Hindlimb muscle (tissue), 1 donor: ENCODE data around the gene PRM2. TPM values are rescaled to one million over a fixed set of nuclear protein-coding genes. Genes with fewer than 3 reads are reported as not detected.

ENCODE experiments used
- DNase-seq: peaks from one replicate; pipeline ENCODE4 v3.0.0-alpha.2; 2013
- polyA plus RNA-seq: library from polyadenylated mRNA; unstranded; fragments of 120-200 nt; gene quantifications from one replicate; pipeline ENCODE4 v1.2.1, GENCODE V29; 2013; ENCODE audit not compliant: insufficient read length

The PRM2 gene
- polyA plus RNA-seq: not detected

GRCh38 chr16:11276143-11276895 is at the start of gene PRM2:
Gene PRM2, minus strand, starts transcription at chr16:11276480. Its CDS starts 110 bp downstream, at chr16:11276370.
- DNase-seq: no peak

GRCh38 chr16:11325404-11326083 is 49.3 kb upstream of the PRM2 start:
- DNase-seq: no peak

DNA sequence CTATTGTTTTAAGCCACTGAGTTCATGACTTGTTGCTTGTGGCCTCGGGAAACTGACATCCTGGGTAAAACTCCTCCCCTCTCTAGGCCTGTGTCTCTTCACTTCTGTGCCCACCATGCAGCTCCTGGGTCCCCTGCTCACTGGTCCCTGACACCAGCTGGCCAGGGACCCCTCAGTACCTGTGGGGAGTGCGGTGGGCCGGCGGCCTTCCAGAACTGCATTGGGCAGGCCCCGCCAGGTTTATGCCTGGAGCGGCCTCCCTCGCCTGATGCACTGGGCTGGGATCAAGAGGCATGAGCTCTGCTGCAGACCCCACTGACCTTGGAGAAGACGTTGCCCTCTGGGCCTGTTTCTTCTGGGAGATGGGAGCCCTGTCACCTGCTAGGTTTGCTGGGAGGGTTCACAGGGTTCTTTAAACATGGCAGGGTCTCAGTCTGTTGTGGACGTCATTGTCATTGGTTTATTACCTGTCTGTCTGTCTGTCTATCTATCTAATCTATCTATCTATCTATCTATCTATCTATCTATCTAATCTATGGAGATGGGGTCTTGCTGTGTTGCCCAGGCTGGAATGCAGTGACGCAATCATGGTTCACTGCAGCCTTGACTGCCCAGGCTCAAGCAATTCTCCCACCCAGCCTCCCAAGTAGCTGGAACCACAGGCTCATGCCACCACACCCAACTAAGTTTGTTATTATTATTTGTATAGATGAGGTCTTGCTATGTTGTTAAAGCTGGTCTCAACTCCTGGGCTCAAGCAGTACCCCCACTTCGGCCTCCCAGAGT is 47.5 kb upstream of the PRM2 start:
- no peak for DNase-seq

DNA sequence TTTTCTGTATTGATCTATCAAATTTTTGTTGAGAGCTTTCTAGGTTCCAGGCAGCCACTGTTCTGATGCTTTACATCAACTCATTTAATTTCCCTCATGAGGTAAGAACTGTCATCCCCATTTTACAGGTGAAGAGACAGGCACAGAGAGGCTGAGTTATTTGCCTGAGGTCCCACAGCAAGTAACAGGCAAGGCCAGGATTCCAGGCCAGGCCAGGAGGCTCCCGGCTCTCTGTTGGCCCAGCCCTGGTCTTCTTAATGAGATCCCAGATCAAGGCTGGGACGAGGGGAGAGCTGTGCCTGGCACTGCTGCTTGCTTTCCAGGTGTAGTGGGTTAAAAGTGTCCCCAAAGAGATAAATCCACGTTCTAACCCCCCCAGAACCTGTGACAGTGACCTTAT is 46.5 kb upstream of the PRM2 start:
- DNase-seq: no peak

DNA sequence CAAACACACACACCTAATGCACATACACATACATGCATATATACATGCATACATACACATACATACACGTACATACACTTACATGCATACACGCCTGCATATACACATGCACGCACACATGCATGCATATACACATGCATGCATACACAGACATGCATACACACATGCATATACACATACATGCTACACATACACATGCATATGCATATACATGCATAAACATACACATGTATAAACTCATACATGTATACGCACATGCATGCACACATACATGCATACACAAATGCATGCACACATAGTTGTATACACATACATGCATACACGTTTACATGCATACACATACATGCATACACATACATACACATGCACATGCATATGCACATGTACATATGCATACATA is 45.4 kb upstream of the PRM2 start:
- no peak for DNase-seq

DNA sequence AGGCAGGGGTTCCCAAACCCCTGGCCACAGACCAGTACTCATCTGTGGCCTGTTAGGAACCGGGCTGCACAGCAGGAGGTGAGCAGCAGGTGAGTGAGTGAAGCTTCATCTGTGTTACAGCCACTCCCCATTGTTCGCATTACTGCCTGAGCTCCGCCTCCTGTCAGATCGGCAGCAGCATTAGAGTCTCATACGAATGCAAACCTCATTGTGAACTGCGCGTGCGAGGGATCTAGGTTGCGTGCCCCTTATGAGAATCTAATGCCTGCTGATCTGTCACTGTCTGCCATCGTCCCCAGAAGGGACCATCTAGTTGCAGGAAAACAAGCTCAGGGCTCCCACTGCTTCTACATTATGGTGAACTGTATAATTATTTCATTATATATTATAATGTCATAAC is 43.9 kb upstream of the PRM2 start:
- DNase-seq: no peak

- no peak for DNase-seq
Measured at GRCh38 chr16:11319529-11320146, 43.4 kb upstream of the PRM2 start.

GRCh38 chr16:11318817-11319216 is 42.5 kb upstream of the PRM2 start:
- no peak for DNase-seq

GRCh38 chr16:11316331-11317015 is 40.2 kb upstream of the PRM2 start:
- no peak for DNase-seq

- DNase-seq: no peak
Measured at GRCh38 chr16:11315510-11315909, 39.2 kb upstream of the PRM2 start.

DNA sequence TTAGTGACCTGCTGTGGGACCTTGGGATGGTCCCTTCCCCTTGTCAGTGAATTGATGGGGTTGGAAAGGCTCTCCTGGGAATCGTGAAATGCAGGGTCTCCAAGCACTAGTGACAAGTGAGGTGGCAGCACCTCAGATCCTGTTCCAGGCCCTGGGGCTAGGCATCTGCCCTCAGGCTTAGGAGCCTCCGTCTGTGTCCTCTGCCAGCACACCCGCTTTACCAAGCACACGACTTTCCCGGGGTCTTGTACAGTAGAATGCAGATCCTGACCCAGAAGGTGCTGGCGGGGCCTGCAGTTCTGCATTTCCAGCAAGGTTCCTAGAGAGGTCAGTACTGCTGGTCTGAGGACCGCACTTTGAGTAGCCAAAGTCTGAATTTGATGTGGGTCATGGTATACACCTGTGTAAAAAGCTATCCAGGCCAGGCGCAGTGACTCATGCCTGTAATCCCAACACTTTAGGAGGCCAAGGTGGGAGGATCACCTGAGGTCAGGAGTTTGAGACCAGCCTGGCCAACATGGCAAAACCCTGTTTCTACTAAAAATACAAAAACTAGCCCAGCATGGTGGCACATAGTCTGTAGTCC is 38.1 kb upstream of the PRM2 start:
- DNase-seq: no peak

GRCh38 chr16:11313493-11314308 is 37.4 kb upstream of the PRM2 start:
- DNase-seq: no peak

- no peak for DNase-seq
Measured at GRCh38 chr16:11312718-11313492, 36.6 kb upstream of the PRM2 start.

DNA sequence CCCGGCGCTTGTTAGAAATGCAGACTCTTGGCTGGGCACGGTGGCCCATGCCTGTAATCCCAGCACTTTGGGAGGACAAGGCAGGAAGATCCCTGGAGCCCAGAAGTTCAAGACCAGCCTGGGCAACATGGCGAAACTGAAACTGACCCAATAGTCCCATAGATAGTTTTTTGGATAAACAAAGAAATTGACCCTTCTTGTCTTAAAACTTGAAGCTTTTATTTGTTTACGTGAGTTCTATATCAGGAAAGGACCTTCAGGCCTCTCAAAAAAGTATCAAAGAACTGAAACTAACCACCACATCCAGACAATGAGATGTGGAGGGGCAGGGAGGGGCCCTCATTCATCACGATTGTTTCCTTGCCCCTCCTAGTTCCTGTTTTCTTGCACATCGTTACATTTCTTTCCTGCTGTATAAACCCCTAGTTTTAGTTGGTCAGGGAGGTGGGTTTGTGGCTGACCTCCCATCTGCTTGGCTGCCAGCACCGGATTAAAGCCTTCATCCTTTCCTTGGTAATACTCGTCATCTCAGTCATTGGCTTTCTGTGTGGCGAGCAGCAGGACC is 34.8 kb upstream of the PRM2 start:
- no peak for DNase-seq

GRCh38 chr16:11310634-11310977 is 34.3 kb upstream of the PRM2 start:
- DNase-seq: no peak

DNA sequence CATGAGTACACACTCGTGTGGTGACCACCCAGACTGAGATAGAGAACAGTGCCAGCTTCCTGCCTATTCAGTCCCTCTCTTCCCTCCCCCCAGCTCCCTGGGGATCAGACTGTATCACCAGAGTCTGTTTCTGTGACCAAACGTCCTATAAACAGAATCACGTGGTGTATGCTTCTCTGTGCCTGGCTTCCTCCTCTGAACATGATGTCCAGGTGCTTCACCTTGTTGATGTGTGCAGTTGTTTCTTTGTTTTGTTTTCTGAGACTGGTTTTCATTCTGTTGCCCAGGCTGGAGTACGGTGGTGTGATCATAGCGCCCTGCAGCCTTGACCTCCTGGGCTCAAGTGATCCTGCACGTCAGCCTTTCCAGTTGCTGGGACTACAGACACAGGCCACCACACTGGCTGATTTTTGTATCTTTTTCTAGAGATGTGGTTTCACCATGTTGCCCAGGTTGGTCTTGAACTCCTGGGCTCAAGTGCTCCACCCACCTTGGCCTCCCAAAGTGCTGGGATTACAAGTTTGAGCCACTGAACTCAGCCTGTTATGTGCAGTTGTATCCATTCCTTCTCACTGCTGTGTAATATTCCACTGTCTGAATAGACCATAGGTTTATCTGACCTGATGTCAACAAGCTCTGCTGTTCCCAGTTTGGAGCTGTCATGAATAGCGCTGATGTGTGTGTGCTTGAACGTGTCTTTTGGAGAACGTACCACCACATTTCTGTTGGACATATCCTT is 33.8 kb upstream of the PRM2 start:
- no peak for DNase-seq

GRCh38 chr16:11308493-11309283 is 32.4 kb upstream of the PRM2 start:
- no peak for DNase-seq
